Ishikawa (cell line): Measurements from ENCODE around the gene EEPD1.

Experiments
- CEBPB ChIP-seq: IDR thresholded peaks from 2 replicates; pipeline ENCODE4 v1.6.1; 2012
- EGR1 ChIP-seq: IDR thresholded peaks from 2 replicates; pipeline ENCODE4 v1.6.1; 2012
- EP300 ChIP-seq: IDR thresholded peaks from 2 replicates; pipeline ENCODE4 v1.6.1; 2012; ENCODE audit warnings: borderline replicate concordance
- FOXM1 ChIP-seq: IDR thresholded peaks from 2 replicates; pipeline ENCODE4 v1.6.1; 2012; ENCODE audit warnings: low read depth, borderline replicate concordance
- RAD21 ChIP-seq: IDR thresholded peaks from 2 replicates; pipeline ENCODE4 v1.6.1; 2012; ENCODE audit warnings: low read depth
- REST ChIP-seq: IDR thresholded peaks from 2 replicates; pipeline ENCODE4 v1.6.1; 2012; ENCODE audit warnings: low read depth, mild to moderate bottlenecking
- TAF1 ChIP-seq: IDR thresholded peaks from 2 replicates; pipeline ENCODE4 v1.6.1; 2012; ENCODE audit warnings: low read depth, mild to moderate bottlenecking
- TCF12 ChIP-seq: IDR thresholded peaks from 2 replicates; pipeline ENCODE4 v1.6.1; 2012; ENCODE audit warnings: low read depth
- TEAD4 ChIP-seq: IDR thresholded peaks from 2 replicates; pipeline ENCODE4 v1.6.1; 2012
- USF1 ChIP-seq: IDR thresholded peaks from 2 replicates; pipeline ENCODE4 v1.6.1; 2012
- YY1 ChIP-seq: IDR thresholded peaks from 2 replicates; pipeline ENCODE4 v1.6.1; 2012; ENCODE audit warnings: low read depth
- TF ChIP-seq, protein P1 (sequence below): IDR thresholded peaks from 2 replicates; pipeline ENCODE4 v1.6.1; 2012

- TF ChIP-seq EP300 = no peak
- no peak for TF ChIP-seq REST
- TF ChIP-seq YY1 = no peak
- no peak for TF ChIP-seq CEBPB
- no peak for TF ChIP-seq RAD21
- TF ChIP-seq TAF1 = no peak
- no peak for TF ChIP-seq EGR1
- TF ChIP-seq, protein P1, sequence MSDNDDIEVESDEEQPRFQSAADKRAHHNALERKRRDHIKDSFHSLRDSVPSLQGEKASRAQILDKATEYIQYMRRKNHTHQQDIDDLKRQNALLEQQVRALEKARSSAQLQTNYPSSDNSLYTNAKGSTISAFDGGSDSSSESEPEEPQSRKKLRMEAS = no peak
- TF ChIP-seq TEAD4 = no peak
- no peak for TF ChIP-seq USF1
- TF ChIP-seq TCF12 = no peak
- no peak for TF ChIP-seq FOXM1
Measured at GRCh38 chr7:36296284-36296683, 143.2 kb downstream of the EEPD1 start.
